K562 (cell line): ENCODE measurements around the gene RRP9. TPM values are rescaled to one million over a fixed set of nuclear protein-coding genes. Genes with fewer than 3 reads are reported as not detected.

ENCODE experiments used
- ATAC-seq: fragments of 200-7000 bp; cut with Tn5 transposase; 3 replicates; pipeline ENCODE4 v1.9.1; 2020; ENCODE audit warnings: moderate library complexity
- BruUV-seq: library from RNA; stranded (reverse); fragments of 400-500 nt; replicated peaks from 2 replicates; lab custom pipeline; 2021; lab: Mats Ljungman, UMichigan
- CTCF ChIA-PET: fragments of 300-600 bp; formaldehyde crosslinking; extraction: SDS; loops from one replicate; lab custom pipeline; 2021; ENCODE audit warnings: low intra/inter-chr PET ratio; lab: Yijun Ruan, JAX
- POLR2A ChIA-PET: fragments of 300-600, 350-650 bp; sonication (Branson Sonifier 250); formaldehyde crosslinking; extraction: SDS; loops from one replicate; lab custom pipeline; 2021; ENCODE audit warnings: antibody characterized with exemption, inconsistent platforms; lab: Yijun Ruan, JAX
- DNase-seq, 4 experiments: peaks; one replicate each; pipeline versions ENCODE4 v3.0.0 to v3.0.0-alpha.2; 2011 to 2018; ENCODE audit warnings: low spot score in 3 of 4, mixed read lengths in 3 of 4; ENCODE audit errors: extremely low read depth in 1 of 4
- FAIRE-seq: peaks from 2 replicates; lab custom pipeline; 2011; peaks lifted over from hg19 to GRCh38; lab: Jason Lieb, UNC
- H2AFZ ChIP-seq: 2 replicates; pipeline ENCODE4 v1.6.0; 2011; ENCODE audit warnings: low read depth, low read length, control low read depth, inconsistent platforms
- H3K27ac ChIP-seq: fragments of 200-600 bp; 3 replicates; pipeline ENCODE4 v1.8.0; 2011; ENCODE audit warnings: low read depth, mild to moderate bottlenecking, control low read depth, inconsistent platforms, low read length, moderate library complexity, mixed read lengths; ENCODE audit errors: extremely low read depth
- H3K27me3 ChIP-seq, 2 experiments: fragments of 300-600 bp in 1 of 2; 2 replicates in 1 of 2; 3 replicates in 1 of 2; pipeline versions ENCODE4 v1.6.0 to v1.8.0; 2011; ENCODE audit warnings: inconsistent platforms in 2 of 2, low read length in 2 of 2, mild to moderate bottlenecking in 1 of 2, mixed read lengths in 1 of 2, moderate library complexity in 1 of 2; ENCODE audit not compliant: control insufficient read depth in 2 of 2, insufficient read depth in 2 of 2
- H3K36me3 ChIP-seq: fragments of 300-600 bp; 3 replicates; pipeline ENCODE4 v1.8.0; 2011; ENCODE audit warnings: mild to moderate bottlenecking, low read length, inconsistent platforms; ENCODE audit not compliant: control insufficient read depth, insufficient read depth
- H3K4me1 ChIP-seq, 2 experiments: fragments of 200-600 bp in 1 of 2; replicated peaks in 1 of 2; 2 replicates in 1 of 2; 3 replicates in 1 of 2; pipeline versions ENCODE4 v1.5.1 to v1.8.0; 2011; ENCODE audit warnings: inconsistent platforms in 2 of 2, low read length in 2 of 2, mild to moderate bottlenecking in 1 of 2, mixed read lengths in 1 of 2, moderate library complexity in 1 of 2; ENCODE audit not compliant: control insufficient read depth in 2 of 2, insufficient read depth in 2 of 2
- H3K4me2 ChIP-seq: 2 replicates; pipeline ENCODE4 v1.6.1; 2011; ENCODE audit warnings: low read length, control low read depth, inconsistent platforms, mixed read lengths; ENCODE audit not compliant: insufficient read depth
- H3K4me3 ChIP-seq: fragments of 200-600 bp; sonication (generic), shearing (Covaris generic); 2 replicates; pipeline ENCODE4 v1.5.1; 2016; ENCODE audit warnings: control low read depth, inconsistent platforms
- H3K79me2 ChIP-seq: fragments of 200-600 bp; 3 replicates; pipeline ENCODE4 v1.8.0; 2011; ENCODE audit warnings: low read length, inconsistent platforms; ENCODE audit not compliant: control insufficient read depth, insufficient read depth
- H3K9ac ChIP-seq, 2 experiments: 2 replicates each; pipeline versions ENCODE4 v1.6.0 to v1.6.1; 2011; ENCODE audit warnings: low read depth in 2 of 2, low read length in 2 of 2, control low read depth in 1 of 2, inconsistent platforms in 1 of 2, mild to moderate bottlenecking in 1 of 2, mixed read lengths in 1 of 2; ENCODE audit not compliant: insufficient read depth in 1 of 2
- H3K9me1 ChIP-seq: one replicate; pipeline ENCODE4 v1.6.0; 2011; ENCODE audit warnings: inconsistent platforms, mild to moderate bottlenecking, low read length, moderate library complexity; ENCODE audit not compliant: control insufficient read depth, insufficient read depth
- H3K9me3 ChIP-seq: replicated peaks from 2 replicates; pipeline ENCODE4 v1.5.1; 2011; ENCODE audit warnings: low read depth, low read length, inconsistent platforms; ENCODE audit not compliant: control insufficient read depth, insufficient read depth
- H4K20me1 ChIP-seq: replicated peaks from 2 replicates; pipeline ENCODE4 v1.6.1; 2011; ENCODE audit warnings: low read length, inconsistent platforms, mixed read lengths; ENCODE audit not compliant: control insufficient read depth, insufficient read depth
- CAMTA2 ChIP-seq: fragments of 250-450 bp; sonication (Bioruptor Pico); conservative IDR thresholded peaks from 2 replicates; pipeline ENCODE4 v1.5.1; 2022
- CBFB ChIP-seq: sonication (generic); formaldehyde crosslinking; IDR thresholded peaks from 2 replicates; pipeline ENCODE4 v1.4.0; 2020; ENCODE audit warnings: mild to moderate bottlenecking, missing genetic modification reagents
- CREM ChIP-seq: IDR thresholded peaks from 2 replicates; pipeline ENCODE4 v1.6.1; 2014; ENCODE audit warnings: antibody characterized with exemption, low read depth
- E2F3 ChIP-seq: fragments of 250-450 bp; sonication (Bioruptor Pico); IDR thresholded peaks from 2 replicates; pipeline ENCODE4 v1.4.0; 2020; ENCODE audit warnings: mild to moderate bottlenecking
- HDAC1 ChIP-seq, 2 experiments: fragments of 450-650 bp; IDR thresholded peaks; 2 replicates each; pipeline ENCODE4 v1.6.1; 2016 to 2017; ENCODE audit warnings: inconsistent platforms in 1 of 2, mild to moderate bottlenecking in 1 of 2, moderate library complexity in 1 of 2
- HDAC2 ChIP-seq: fragments of 450-650 bp; IDR thresholded peaks from 2 replicates; pipeline ENCODE4 v1.6.1; 2016; ENCODE audit warnings: mild to moderate bottlenecking
- NR4A1 ChIP-seq, 2 experiments: fragments of 250-450 bp in 1 of 2; fragments of 450-650 bp in 1 of 2; sonication (Bioruptor Pico) in 1 of 2; IDR thresholded peaks; 2 replicates each; pipeline versions ENCODE4 v1.4.0 to v1.6.1; 2016 to 2020; ENCODE audit warnings: mild to moderate bottlenecking in 2 of 2, missing compliant biosample characterization in 1 of 2, missing genetic modification characterization in 1 of 2, moderate library complexity in 1 of 2
- RCOR1 ChIP-seq, 2 experiments: IDR thresholded peaks; 2 replicates each; pipeline ENCODE4 v1.6.1; 2012; ENCODE audit warnings: low read depth in 2 of 2, low read length in 2 of 2, borderline replicate concordance in 1 of 2, improper control_type of control experiment in 1 of 2
- SMC3 ChIP-seq: conservative IDR thresholded peaks from 2 replicates; pipeline ENCODE4 v1.6.1; 2011; ENCODE audit warnings: low read depth, low read length, improper control_type of control experiment; ENCODE audit not compliant: insufficient read depth
- ZFP36 ChIP-seq: fragments of 150-350 bp; IDR thresholded peaks from 2 replicates; pipeline ENCODE4 v1.6.1; 2018; ENCODE audit warnings: low read length, low read depth; ENCODE audit not compliant: partially characterized antibody
- ZNF143 ChIP-seq: sonication (generic); formaldehyde crosslinking; IDR thresholded peaks from 2 replicates; pipeline ENCODE4 v1.9.0; 2022; ENCODE audit warnings: mild to moderate bottlenecking, missing genetic modification reagents
- WGBS: fragments of 100-300 bp; shearing (Covaris generic); methylation state at CpG from one replicate; pipeline ENCODE4 v1.1.6; 2016; ENCODE audit warnings: low coverage, mixed read lengths; ENCODE audit not compliant: insufficient coverage; ENCODE audit errors: missing lambda C conversion rate; 5-methylcytosine and 5-hydroxymethylcytosine counted together
- in situ Hi-C: fragments of 300-500 bp; cut with MboI; formaldehyde crosslinking; loops from 4 replicates; pipeline ENCODE4 v1.15.0; 2018; ENCODE audit warnings: inconsistent platforms, mixed read lengths
- intact Hi-C: fragments of 100-400 bp; cut with micrococcal nuclease; formaldehyde crosslinking; loops from 2 replicates; pipeline ENCODE4 v1.14.2; 2022
- polyA plus RNA-seq, 8 experiments: library from polyadenylated mRNA; depleted of rRNA in 4 of 8; stranded (reverse) in 5 of 8; unstranded in 3 of 8; fragments of >200 nt; fragmentation: Nextera tagmentation in 2 of 8; fragmentation: Illumina TruSeq in 1 of 8; extraction: Ambion mirVana in 2 of 8; extraction: Trizol in 1 of 8; gene quantifications; 2 replicates each; pipeline versions ENCODE4 v1.2.1 to v1.2.3, GENCODE V29; 2011 to 2014; ENCODE audit warnings: inconsistent platforms in 1 of 8, missing spikeins in 1 of 8
- total RNA-seq, 7 experiments: library from RNA; depleted of rRNA in 6 of 7; stranded (reverse); fragments of >200 nt in 6 of 7; fragmentation: Illumina TruSeq in 2 of 7; extraction: Trizol in 2 of 7; gene quantifications; 2 replicates each; pipeline versions ENCODE4 v1.2.1 to v1.2.3, GENCODE V29; 2011 to 2021; ENCODE audit warnings: low replicate concordance in 1 of 7
- TF ChIP-seq, protein P1 (sequence below): fragments of 250-450 bp; sonication (Bioruptor Pico); IDR thresholded peaks from 2 replicates; pipeline ENCODE4 v1.6.1; 2021; ENCODE audit warnings: mild to moderate bottlenecking
- TF ChIP-seq, protein P2 (sequence below): fragments of 250-450 bp; sonication (Bioruptor Pico); IDR thresholded peaks from 2 replicates; pipeline ENCODE4 v1.4.0; 2020; ENCODE audit warnings: mild to moderate bottlenecking, moderate library complexity

The RRP9 gene
- total and polyA plus RNA-seq, 9 of the 15 experiments (the other 6 are each of a cell fraction or from before 2014, with no cell fraction given) = 5.2 to 67.0 (median 45.9) TPM

DNA sequence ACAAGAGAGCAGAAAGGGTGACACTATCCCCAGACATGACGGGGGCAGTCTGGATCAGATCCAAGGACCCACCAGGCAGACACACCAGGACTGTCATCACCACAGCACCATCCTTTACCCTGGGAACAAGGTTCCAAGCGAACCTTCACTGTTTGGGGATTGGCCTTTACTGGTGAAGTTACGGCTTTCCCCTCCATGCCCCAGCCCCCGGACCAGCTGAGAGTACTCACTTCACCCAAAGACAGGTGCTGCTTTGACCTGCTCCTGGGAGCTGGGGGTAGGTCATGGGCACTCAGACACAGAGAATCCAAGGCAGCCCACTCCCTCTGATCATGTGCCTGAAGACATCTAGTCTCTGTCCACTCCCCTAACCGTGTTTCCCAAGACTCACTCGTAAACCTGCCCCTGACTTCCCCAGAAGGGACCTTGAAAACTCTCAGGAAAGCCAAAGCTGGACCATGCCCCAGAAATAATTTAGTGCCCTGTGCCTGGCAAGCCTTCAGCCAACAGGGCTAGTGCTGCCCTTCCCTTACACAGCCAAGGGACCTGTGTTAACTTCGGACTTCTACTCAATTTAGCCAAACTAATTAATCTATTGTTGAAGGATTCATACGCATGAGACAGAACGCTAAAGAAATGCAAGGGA lies 2.8 kb downstream of the RRP9 start (continued):
- TF ChIP-seq ZFP36 (no peak), CBFB (CRISPR knock-in tag) (no peak)

DNA sequence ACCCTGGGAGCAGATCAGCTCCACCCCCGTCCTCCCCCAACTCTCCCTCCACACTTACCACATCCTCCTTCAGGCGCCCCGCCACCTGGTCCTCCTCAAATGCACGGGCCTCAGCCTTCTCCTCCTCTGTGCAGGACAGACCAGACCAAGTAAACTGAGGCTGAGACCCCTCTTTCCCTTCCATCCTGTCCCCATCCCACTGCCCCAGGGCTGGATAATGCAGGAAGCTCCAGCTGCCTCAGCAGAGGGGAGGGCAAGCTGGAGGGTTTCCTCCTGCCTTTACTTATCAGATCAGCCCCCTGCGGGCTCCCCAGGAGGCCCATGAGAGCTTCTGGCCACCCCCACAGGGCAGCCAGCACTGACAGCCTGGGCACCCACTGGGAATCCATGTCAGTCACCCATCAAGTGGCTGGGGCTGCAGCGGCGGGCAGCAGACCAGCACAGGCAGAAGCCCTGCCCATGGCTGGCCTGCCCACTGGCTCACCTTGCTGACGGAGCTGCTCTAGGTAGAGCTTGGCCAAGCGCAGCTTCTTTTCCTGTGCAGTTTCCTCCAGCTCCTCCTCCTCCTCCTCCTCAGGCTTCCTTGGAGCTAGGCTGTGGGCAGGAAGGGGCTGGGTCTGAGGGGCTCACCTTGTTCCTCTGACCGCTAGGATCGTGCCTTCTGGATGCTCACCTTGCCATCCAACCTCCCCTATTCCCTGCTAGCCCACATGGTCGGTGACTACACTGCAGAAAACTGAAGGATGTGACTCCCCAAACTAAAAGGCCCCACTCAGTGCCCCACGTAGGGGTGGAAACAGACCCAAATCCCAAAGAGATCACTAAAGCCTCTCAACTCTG lies 3.9 kb downstream of the RRP9 start:
- Histone ChIP-seq H3K79me2 (peaks cover 35% of the 10 kb centered on the region), H3K27ac (no peak overlapping the region), H3K9me3 (no peaks in the 10 kb centered on the region), H3K4me1 (peaks cover 14 to 19% of the 10 kb centered on the region in 2 experiments; a peak in 4 of 5 replicates), H3K9ac (peak overlapping the region in 1 of 2 experiments; percentile 13; a peak in 1 of 4 replicates), H3K36me3 (peaks cover 73% of the 10 kb centered on the region; the same call in 2 of the 3 replicates), H4K20me1 (no peaks in the 10 kb centered on the region), H3K27me3 (no peaks in the 10 kb centered on the region), H2AFZ (no peak overlapping the region), H3K4me3 (no peak overlapping the region), H3K4me2 (no peak overlapping the region), H3K9me1 (peaks cover 5% of the 10 kb centered on the region)
- ATAC-seq (no peak), FAIRE-seq (no peak), DNase-seq (no peak)
- ChIA-PET CTCF (no interaction called here), POLR2A (interaction anchor here (0.6 kb wide), 1 partner anchor 27 kb away, joined by 4 read pairs; no protein-coding TSS in a partner anchor)
- no peak for TF ChIP-seq HDAC1 (IDR thresholded peaks at IDR 0.05)
- TF ChIP-seq NR4A1 (CRISPR knock-in tag; IDR thresholded peaks at IDR 0.05) = no peak
- TF ChIP-seq NR4A1 (tag; IDR thresholded peaks at IDR 0.05) = no peak
- TF ChIP-seq HDAC2 = no peak
- TF ChIP-seq CAMTA2 (CRISPR knock-in tag) = no peak
- TF ChIP-seq E2F3 (CRISPR knock-in tag) = no peak
- TF ChIP-seq SMC3 = no peak
- TF ChIP-seq ZNF143 (CRISPR knock-in tag) = no peak
- TF ChIP-seq RCOR1 (IDR thresholded peaks at IDR 0.05; ENCODE audit: borderline replicate concordance in 1 of 2, low read depth in 2 of 2, low read length in 2 of 2) = no peak
- TF ChIP-seq, protein P1, sequence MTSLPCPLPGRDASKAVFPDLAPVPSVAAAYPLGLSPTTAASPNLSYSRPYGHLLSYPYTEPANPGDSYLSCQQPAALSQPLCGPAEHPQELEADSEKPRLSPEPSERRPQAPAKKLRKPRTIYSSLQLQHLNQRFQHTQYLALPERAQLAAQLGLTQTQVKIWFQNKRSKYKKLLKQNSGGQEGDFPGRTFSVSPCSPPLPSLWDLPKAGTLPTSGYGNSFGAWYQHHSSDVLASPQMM (CRISPR knock-in tag) = no peak
- TF ChIP-seq, protein P2, sequence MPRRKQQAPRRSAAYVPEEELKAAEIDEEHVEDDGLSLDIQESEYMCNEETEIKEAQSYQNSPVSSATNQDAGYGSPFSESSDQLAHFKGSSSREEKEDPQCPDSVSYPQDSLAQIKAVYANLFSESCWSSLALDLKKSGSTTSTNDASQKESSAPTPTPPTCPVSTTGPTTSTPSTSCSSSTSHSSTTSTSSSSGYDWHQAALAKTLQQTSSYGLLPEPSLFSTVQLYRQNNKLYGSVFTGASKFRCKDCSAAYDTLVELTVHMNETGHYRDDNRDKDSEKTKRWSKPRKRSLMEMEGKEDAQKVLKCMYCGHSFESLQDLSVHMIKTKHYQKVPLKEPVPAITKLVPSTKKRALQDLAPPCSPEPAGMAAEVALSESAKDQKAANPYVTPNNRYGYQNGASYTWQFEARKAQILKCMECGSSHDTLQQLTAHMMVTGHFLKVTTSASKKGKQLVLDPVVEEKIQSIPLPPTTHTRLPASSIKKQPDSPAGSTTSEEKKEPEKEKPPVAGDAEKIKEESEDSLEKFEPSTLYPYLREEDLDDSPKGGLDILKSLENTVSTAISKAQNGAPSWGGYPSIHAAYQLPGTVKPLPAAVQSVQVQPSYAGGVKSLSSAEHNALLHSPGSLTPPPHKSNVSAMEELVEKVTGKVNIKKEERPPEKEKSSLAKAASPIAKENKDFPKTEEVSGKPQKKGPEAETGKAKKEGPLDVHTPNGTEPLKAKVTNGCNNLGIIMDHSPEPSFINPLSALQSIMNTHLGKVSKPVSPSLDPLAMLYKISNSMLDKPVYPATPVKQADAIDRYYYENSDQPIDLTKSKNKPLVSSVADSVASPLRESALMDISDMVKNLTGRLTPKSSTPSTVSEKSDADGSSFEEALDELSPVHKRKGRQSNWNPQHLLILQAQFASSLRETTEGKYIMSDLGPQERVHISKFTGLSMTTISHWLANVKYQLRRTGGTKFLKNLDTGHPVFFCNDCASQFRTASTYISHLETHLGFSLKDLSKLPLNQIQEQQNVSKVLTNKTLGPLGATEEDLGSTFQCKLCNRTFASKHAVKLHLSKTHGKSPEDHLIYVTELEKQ (CRISPR knock-in tag) = no peak
- TF ChIP-seq CREM = no peak
- 91% methylated on average over 5 of the region's 13 CpGs for WGBS
- intact Hi-C loops = no loop called here
- no TSS peak for BruUV-seq
- in situ Hi-C loops = no loop called here
